Activated T-cell treated with anti-CD3 and anti-CD28 coated beads, Interleukin-2, amount 50 U/mL, for 72 hours (primary cell): ENCODE data around the gene STPG4. TPM values are rescaled to one million over a fixed set of nuclear protein-coding genes. Genes with fewer than 3 reads are reported as not detected.

ENCODE experiments used
- ATAC-seq, 2 donors: fragments of 150-1000 bp; cut with Tn5 transposase; replicated peaks in 1 of 2; 2 replicates each; pipeline ENCODE4 v1.10.0; 2021; ENCODE audit warnings: moderate library complexity in 2 of 2, mild to moderate bottlenecking in 1 of 2
- DNase-seq, 2 donors: peaks; one replicate each; pipeline ENCODE4 v3.0.0; 2021 to 2022; ENCODE audit warnings: mixed read lengths in 1 of 2
- H3K27ac Mint-ChIP-seq: one replicate; pipeline ENCODE4 v1.8.0; 2022; ENCODE audit warnings: mild to moderate bottlenecking, moderate library complexity, mixed read lengths
- H3K27me3 Mint-ChIP-seq: one replicate; pipeline ENCODE4 v1.8.0; 2022; ENCODE audit warnings: low read depth, mixed read lengths
- H3K36me3 Mint-ChIP-seq, 2 donors: one replicate each; pipeline ENCODE4 v1.8.0; 2022; ENCODE audit warnings: mixed read lengths in 2 of 2, mild to moderate bottlenecking in 1 of 2; ENCODE audit not compliant: insufficient read depth in 2 of 2
- H3K4me1 Mint-ChIP-seq: one replicate; pipeline ENCODE4 v1.8.0; 2022; ENCODE audit warnings: low read depth, mixed read lengths
- H3K4me3 Mint-ChIP-seq, 2 donors: one replicate each; pipeline ENCODE4 v1.8.0; 2022; ENCODE audit warnings: mild to moderate bottlenecking in 2 of 2, mixed read lengths in 2 of 2, moderate library complexity in 2 of 2
- H3K9me3 Mint-ChIP-seq, 2 donors: one replicate each; pipeline ENCODE4 v1.8.0; 2022; ENCODE audit warnings: mixed read lengths in 2 of 2
- total RNA-seq, 2 donors: library from RNA; stranded (reverse); gene quantifications; one replicate each; pipeline ENCODE4 v1.2.3, GENCODE V29; 2022

The STPG4 gene
- total RNA-seq, 2 donors from 2014 or later, result not detected

DNA sequence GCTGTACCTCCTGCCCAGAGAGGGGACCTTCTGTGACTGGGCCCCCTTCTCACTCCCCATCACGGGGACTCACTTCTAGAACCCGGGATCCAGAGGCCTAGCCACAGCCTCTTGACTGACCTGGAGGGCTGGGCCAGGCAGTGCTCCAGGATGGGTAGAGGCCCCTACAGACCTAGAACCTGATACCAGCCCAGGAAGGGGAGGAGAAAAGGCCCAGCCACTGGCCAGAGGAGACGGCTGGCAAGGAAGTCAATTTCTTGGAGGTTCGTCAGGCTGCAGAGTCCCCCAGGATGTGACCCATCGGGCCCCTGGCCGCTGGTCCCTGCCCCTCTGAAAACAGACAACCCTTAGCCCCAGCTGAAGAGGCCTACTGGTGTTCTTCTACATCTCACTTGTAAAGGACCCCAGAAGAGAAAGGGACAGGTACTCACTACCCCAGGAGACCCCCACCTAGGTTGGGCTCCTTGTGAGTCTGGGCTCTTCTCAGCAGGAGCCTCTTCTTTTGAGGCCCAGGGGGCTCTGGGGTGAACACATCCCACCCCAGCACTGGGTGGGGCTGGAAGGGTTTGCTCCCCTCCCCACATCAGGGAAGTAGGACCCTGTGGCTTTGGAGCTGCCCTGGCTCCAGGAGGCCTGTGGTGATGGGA lies 86.0 kb downstream of the STPG4 start:
- no peak overlapping the region for H3K4me3 Mint-ChIP-seq
- peaks cover 30% of the 10 kb centered on the region for H3K4me1 Mint-ChIP-seq
- H3K27me3 Mint-ChIP-seq, result no peaks in the 10 kb centered on the region
- no peak for DNase-seq
- H3K27ac Mint-ChIP-seq, result no peak overlapping the region
- no peaks in the 10 kb centered on the region for H3K9me3 Mint-ChIP-seq
- peaks cover 4% of the 10 kb centered on the region in 2 donors for H3K36me3 Mint-ChIP-seq
- ATAC-seq, result no peak

DNA sequence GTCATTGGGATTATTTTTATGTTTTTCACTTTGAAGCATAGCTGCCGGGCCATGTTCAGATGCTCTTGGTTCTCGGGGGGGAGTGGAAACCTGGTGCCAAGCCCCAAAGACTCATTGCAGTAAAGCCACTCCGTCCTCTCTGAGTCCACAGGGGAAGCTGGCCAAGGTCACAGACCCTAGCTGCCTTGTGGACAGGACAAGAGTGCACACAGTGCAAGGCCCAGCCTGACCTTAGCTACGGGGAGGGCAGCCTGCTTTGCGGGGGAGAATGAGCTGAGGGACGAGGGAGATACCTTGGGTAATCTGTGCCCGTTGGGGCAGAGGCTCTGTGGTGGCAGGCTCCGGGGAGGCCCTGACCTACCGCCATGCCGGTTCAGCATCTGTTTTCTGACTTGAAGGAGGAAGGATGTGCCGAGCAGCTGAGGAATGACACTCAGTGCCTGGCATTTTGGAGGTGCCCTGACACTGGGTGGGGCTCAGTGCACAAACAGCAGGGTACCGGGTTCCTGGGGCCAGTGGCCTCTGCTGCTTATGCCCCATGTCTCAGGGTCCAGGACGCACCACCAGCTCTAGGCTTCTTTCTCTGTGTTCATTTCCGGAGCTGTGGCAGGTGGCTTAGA lies 87.2 kb downstream of the STPG4 start:
- ATAC-seq, result no peak
- no peaks in the 10 kb centered on the region for H3K9me3 Mint-ChIP-seq
- H3K36me3 Mint-ChIP-seq, result peaks cover 2 to 5% of the 10 kb centered on the region in 2 donors
- no peak overlapping the region for H3K4me3 Mint-ChIP-seq
- H3K4me1 Mint-ChIP-seq, result peaks cover 25% of the 10 kb centered on the region
- DNase-seq, result no peak
- H3K27me3 Mint-ChIP-seq, result no peaks in the 10 kb centered on the region
- H3K27ac Mint-ChIP-seq, result no peak overlapping the region

DNA sequence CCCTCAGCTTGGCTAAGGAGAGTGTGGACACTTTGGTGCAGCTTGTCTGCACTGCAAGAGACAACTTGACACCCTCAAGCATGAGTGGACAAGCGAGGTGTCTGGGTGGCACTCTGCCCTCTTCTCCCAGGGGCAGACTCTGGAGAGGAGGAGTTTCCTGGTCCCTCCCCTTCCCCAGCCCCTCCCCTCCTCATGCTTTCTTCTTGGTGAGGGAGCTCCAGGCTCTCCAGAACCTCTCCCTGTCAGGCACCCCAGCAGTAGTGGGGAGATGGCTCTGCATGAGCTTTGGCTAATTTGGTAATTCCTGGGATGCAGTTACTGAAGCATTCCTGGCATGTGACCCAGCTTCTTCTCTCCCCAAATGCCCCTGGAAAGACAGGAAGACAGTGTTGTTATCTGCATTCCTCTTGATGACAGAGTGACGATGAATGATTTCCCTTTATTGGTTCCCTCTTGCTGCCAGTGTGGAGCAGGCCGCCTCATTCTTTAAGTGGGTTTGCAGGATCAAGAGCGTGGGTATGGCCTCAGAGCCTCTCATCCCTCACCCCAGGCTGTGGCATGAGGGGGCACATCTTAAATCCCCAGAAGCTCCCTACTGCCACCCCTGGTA lies 89.2 kb downstream of the STPG4 start:
- DNase-seq (no peak), ATAC-seq (no peak)
- Mint-ChIP-seq H3K27ac (no peak overlapping the region), H3K4me3 (no peak overlapping the region), H3K4me1 (peaks cover 8% of the 10 kb centered on the region), H3K9me3 (no peaks in the 10 kb centered on the region), H3K27me3 (no peaks in the 10 kb centered on the region), H3K36me3 (peaks cover 0 to 6% of the 10 kb centered on the region in 2 donors)

DNA sequence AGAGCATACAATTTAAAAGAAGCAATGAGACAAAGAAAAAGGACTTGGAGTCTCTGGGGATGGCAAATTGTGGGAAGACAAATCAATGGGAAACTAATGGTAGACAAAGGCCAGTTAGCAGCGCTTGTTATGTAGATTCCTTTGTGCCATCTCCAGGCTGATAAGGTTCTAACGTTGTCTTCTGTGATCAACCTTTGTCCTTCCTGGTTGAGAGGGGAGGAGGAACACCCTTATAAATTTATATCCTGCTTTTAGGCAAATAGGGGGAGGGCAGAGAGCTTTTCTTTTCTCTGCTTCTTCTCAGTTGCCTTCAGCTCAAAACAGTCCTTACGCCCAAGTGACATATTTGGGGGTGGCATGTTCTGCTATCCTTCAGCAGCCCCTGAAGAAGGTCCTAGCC lies 89.8 kb downstream of the STPG4 start:
- Mint-ChIP-seq H3K36me3 (peaks cover 0 to 6% of the 10 kb centered on the region in 2 donors), H3K4me1 (peaks cover 3% of the 10 kb centered on the region), H3K27me3 (no peaks in the 10 kb centered on the region), H3K27ac (no peak overlapping the region), H3K4me3 (no peak overlapping the region), H3K9me3 (no peaks in the 10 kb centered on the region)
- DNase-seq, result no peak
- ATAC-seq, result no peak

DNA sequence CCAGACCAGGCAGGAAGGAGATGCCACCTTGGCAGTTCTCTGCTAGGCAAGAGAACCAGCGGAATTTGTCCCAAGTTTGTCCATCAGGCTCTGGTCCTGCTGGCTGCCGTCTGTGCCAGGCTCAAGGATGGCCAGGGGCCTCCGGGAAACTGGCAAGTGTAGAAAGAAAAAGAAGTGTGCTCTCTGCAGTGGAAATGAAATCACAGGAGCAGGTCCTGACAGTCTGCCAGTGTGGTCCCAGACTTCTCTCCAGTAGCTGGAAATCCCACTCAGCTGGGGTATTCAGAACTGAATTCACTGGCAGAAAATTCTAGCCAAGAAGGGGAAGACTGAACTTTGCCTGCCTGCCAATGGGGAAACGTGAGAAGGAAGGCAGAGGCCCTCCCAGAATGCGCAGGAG lies 91.0 kb downstream of the STPG4 start:
- no peak overlapping the region for H3K27ac Mint-ChIP-seq

DNA sequence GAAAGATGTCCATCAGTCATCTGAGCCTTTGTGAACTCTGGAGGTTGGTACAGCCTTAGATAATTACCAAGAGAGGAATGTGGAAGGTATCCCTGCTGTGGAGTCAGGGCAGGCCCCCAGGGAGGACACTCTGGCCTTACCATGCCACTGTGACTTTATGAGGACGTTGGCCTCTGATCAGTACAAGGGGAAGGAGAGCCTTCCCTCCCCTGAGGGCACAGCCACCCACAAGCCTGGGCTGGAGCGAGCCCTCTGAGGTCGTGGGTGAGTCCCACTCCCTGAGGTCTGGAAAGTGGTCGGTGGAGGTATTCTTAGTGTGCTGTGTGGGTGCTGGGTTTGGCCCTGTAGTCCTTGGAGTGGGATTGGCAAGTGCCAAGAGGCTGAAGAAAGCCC lies 91.6 kb downstream of the STPG4 start:
- Mint-ChIP-seq H3K9me3 (no peaks in the 10 kb centered on the region), H3K4me3 (no peak overlapping the region), H3K36me3 (peaks cover 0 to 6% of the 10 kb centered on the region in 2 donors), H3K27me3 (no peaks in the 10 kb centered on the region), H3K27ac (no peak overlapping the region), H3K4me1 (no peaks in the 10 kb centered on the region)
- ATAC-seq, result no peak
- DNase-seq, result no peak

More for the DNA sequence above, 91.0 kb downstream of the STPG4 start:
- H3K4me1 Mint-ChIP-seq, result no peaks in the 10 kb centered on the region
- no peaks in the 10 kb centered on the region for H3K9me3 Mint-ChIP-seq
- H3K4me3 Mint-ChIP-seq, result no peak overlapping the region
- ATAC-seq, result no peak
- no peak for DNase-seq
- H3K36me3 Mint-ChIP-seq, result peaks cover 0 to 7% of the 10 kb centered on the region in 2 donors
- H3K27me3 Mint-ChIP-seq, result no peaks in the 10 kb centered on the region

DNA sequence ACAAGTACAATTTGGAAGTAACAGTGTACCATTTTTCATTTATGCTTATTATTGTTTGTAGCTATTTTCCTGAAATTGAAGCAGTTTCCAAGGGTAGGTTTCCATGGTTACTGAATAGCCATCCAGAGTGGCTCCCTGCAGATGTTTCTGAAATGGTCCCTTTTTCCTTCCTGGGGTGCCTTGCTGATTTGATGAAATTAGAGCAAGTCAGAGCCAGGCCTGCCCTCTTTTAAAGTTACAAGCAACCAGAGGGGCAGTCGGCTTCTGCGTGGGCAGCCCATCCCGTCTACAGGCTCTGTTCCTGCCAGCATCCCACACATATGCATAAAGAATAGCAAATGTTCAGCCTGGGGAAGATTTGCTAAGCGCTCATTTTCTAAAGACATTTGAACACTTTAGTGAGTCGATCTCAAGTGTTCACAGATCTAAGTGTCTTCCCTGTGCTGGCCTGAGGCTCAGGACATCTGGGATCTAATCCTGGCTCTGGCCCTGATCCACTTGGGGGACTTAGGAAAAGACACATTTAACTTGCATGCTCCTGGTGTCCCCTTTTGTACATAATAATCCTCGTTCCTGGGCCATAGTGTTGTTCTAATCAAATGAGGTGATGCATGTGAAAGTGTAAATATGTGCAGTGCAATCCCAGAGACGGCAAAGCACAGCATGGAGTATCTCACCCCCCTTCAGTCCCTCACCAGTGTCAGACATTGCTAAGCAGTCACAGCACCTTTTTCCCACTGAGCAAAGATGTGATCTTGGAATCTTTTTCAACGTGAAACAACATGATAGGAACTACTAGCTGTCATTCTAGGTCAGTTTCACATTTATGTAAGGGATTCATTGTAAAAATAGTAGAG lies 92.2 kb downstream of the STPG4 start:
- DNase-seq (no peak), ATAC-seq (no peak)
- peaks cover 2% of the 10 kb centered on the region for H3K4me1 Mint-ChIP-seq
- H3K4me3 Mint-ChIP-seq, result no peak overlapping the region
- no peaks in the 10 kb centered on the region for H3K27me3 Mint-ChIP-seq
- H3K36me3 Mint-ChIP-seq, result peaks cover 0 to 6% of the 10 kb centered on the region in 2 donors
- H3K27ac Mint-ChIP-seq, result no peak overlapping the region
- no peaks in the 10 kb centered on the region for H3K9me3 Mint-ChIP-seq

DNA sequence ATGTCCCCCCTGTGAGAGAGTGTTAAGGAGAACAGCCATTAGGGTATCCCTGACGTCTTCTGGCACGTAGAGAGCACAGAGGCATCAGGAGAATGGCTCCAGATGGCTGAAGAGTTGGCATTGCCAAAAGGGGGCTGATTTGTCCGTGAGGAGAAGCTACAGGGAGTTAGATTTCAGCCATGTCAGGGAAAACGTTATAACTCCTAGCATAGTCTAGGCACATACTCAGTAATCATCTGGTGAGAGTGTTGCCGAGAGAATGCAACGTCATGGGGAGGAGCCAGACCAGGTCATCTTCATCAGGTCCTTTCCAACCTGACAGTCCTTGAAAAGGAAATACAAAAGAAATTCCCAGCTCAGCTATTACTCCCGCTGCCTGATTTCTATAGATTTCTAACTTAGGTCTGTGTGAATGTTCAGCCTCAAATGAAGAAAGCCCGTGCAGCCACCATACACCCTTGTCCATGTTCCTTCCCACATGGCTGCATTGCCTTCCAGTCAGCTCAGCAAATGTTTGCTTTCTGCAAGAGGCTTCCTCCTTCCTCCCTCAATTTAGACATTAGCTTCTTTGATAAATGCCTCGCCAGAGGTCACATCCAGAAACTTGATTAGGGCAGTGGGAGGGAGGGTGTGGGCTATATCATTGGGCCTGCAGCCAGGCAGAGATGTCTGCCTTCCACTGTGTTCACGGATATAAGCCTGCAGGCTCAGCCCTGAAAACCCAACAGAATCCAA lies 93.0 kb downstream of the STPG4 start:
- H3K4me1 Mint-ChIP-seq, result peaks cover 9% of the 10 kb centered on the region
- no peak overlapping the region for H3K4me3 Mint-ChIP-seq
- DNase-seq (no peak), ATAC-seq (no peak)
- peaks cover 0 to 6% of the 10 kb centered on the region in 2 donors for H3K36me3 Mint-ChIP-seq
- H3K27me3 Mint-ChIP-seq, result no peaks in the 10 kb centered on the region
- H3K27ac Mint-ChIP-seq, result no peak overlapping the region
- H3K9me3 Mint-ChIP-seq, result no peaks in the 10 kb centered on the region

DNA sequence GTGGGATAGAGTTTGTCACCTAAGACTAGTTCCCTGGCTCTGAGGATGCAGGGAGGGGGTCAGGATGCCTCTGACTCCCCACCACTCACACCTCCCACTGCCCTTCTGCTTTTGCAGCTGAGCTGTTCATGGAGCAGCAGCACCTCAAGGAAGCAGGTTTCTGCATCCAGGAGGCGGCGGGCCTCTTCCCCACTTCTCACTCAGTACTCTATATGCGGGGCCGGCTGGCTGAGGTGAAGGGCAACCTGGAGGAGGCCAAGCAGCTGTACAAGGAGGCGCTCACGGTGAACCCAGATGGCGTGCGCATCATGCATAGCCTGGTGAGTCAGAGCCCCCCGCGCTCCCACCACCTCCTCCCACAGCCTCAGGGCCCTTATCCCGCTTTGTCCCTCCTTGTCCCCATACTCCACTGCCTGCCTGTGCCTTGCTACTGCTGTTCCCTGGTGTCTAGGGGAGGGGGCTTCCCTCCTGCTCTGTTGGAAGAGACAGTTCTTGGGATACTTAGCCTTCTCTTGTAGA lies 94.4 kb downstream of the STPG4 start:
- no peaks in the 10 kb centered on the region for H3K27me3 Mint-ChIP-seq
- DNase-seq, result no peak
- H3K4me1 Mint-ChIP-seq, result peaks cover 23% of the 10 kb centered on the region
- H3K4me3 Mint-ChIP-seq, result no peak overlapping the region
- H3K9me3 Mint-ChIP-seq, result no peaks in the 10 kb centered on the region
- no peak overlapping the region for H3K27ac Mint-ChIP-seq
- no peak for ATAC-seq
- peaks cover 0 to 6% of the 10 kb centered on the region in 2 donors for H3K36me3 Mint-ChIP-seq

DNA sequence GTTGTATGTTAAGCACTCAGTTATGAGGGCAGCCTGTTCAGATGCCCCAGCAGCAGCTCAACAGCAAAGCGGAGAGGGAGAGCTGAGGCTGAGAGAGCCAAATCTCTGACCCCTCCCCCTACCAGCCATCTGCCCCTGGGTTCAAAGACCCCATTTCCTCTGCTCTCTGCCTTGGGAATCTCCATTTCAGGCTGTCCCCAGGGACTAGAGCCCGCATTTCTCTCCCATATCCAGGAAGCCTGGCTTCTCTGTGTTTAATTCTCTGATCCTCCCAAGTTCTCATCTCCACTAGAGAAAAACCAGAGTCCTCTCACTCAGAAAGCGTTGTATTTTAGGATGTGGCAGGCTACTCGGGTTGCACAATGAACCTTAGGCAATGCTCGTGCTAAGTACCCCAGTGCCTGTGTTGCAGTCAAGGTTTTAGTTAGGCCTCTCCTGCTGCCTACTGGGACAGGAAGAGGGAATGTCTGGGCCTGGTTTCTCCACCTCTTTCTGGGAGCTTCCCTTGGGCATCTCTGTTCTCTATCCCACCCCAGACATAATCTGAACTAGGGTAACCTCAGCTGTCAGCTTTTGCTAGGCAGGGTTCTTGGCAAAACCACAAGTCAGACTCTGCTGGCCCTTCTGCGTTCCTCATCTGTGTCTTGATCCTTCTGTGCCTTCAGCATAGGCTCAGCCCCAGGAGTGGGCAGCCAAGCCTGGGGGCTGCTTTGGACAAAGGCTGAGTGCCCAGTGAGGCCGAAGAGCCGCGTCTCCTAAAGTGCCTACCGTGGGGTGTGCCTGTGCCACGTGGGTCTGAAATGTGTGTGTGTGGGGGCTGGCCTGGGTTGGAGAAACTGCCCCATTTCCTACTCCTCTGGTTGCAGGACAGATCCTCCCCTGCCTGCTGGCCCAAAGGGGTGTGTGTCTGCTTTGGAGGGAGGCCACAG lies 96.8 kb downstream of the STPG4 start:
- Mint-ChIP-seq H3K27me3 (no peaks in the 10 kb centered on the region), H3K9me3 (no peaks in the 10 kb centered on the region), H3K4me3 (no peak overlapping the region), H3K4me1 (peaks cover 24% of the 10 kb centered on the region), H3K36me3 (peaks cover 2 to 10% of the 10 kb centered on the region in 2 donors), H3K27ac (peak overlapping the region; percentile 16)
- ATAC-seq (no peak), DNase-seq (no peak)

DNA sequence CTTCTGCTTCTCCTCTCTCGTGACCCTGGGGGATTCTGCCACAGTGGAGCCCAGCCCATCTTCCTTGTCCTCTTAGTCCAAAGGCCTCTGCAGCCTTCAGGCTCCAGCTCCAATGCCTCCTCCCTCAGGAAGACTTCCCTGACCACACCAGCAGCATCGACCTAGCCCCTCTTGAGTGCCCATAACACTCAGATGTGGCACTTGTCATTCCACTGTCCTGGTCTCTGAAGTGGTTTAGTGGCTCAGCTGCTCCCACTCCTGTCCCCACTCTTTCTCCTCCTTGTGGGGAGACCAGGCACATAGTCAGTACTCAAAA lies 97.5 kb downstream of the STPG4 start:
- Mint-ChIP-seq H3K36me3 (peaks cover 2 to 8% of the 10 kb centered on the region in 2 donors), H3K4me1 (peaks cover 24% of the 10 kb centered on the region), H3K4me3 (no peak overlapping the region), H3K9me3 (no peaks in the 10 kb centered on the region), H3K27ac (peak overlapping the region; percentile 39), H3K27me3 (no peaks in the 10 kb centered on the region)
- DNase-seq (no peak), ATAC-seq (peak in 1 of 2 donors; percentile 21)
